Mesothelial cell of epicardium (in vitro differentiated cells): ENCODE data around the gene SPATA6L. TPM values are rescaled to one million over a fixed set of nuclear protein-coding genes. Genes with fewer than 3 reads are reported as not detected.
"Not testable (repeated sequence)": the region's sequence is repeated elsewhere in the genome, so short reads cannot be mapped to it uniquely, and the experiment has no call there.

Experiments used
- DNase-seq, 2 experiments: peaks; one replicate each; pipeline ENCODE4 v3.0.0; 2021; ENCODE audit warnings: low spot score in 2 of 2; ENCODE audit not compliant: unreplicated experiment in 2 of 2
- H3K27ac Mint-ChIP-seq: 2 replicates; pipeline ENCODE4 v1.8.0; 2021; ENCODE audit warnings: mixed read lengths
- H3K27me3 Mint-ChIP-seq: 2 replicates; pipeline ENCODE4 v1.8.0; 2021; ENCODE audit warnings: low read depth, mixed read lengths
- H3K36me3 Mint-ChIP-seq: 2 replicates; pipeline ENCODE4 v1.8.0; 2021; ENCODE audit warnings: mixed read lengths
- H3K4me1 Mint-ChIP-seq: 2 replicates; pipeline ENCODE4 v1.8.0; 2021; ENCODE audit warnings: mixed read lengths
- H3K4me3 Mint-ChIP-seq: 2 replicates; pipeline ENCODE4 v1.8.0; 2021; ENCODE audit warnings: mild to moderate bottlenecking, moderate library complexity, mixed read lengths
- H3K9me3 Mint-ChIP-seq: 2 replicates; pipeline ENCODE4 v1.8.0; 2021; ENCODE audit warnings: mixed read lengths
- total RNA-seq: library from RNA; stranded (reverse); gene quantifications from 3 replicates; pipeline ENCODE4 v1.2.1, GENCODE V29; 2021
- TF ChIP-seq, protein P1 (sequence below): fragments of 200-600 bp; sonication (generic); IDR thresholded peaks from one replicate; pipeline ENCODE4 v1.5.0; 2021; ENCODE audit warnings: antibody characterized with exemption; ENCODE audit not compliant: unreplicated experiment

The SPATA6L gene
- total RNA-seq, 1 donor from 2014 or later, result 6.1 TPM

DNA sequence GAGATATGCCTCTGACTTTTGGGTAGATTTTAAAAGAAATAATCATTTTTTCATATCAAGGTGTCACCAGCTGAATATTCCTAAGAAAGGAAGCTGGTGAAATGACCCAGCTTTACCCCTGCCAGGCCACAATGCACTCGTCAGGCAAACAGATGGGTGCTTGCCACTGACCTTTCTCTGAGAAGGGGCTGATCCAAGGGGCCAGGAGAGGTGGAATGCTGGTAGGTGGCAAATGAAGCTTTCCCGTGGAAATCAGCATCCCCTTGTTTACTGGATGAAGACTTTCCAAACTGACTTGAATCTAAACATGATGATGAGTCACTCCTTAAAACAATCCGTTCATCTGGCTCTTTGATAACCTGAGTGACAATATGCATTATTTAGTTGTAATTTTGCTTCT is 48.5 kb downstream of the SPATA6L start:
- H3K27me3 Mint-ChIP-seq, result no peaks in the 10 kb centered on the region
- no peak overlapping the region for H3K27ac Mint-ChIP-seq
- TF ChIP-seq, protein P1, sequence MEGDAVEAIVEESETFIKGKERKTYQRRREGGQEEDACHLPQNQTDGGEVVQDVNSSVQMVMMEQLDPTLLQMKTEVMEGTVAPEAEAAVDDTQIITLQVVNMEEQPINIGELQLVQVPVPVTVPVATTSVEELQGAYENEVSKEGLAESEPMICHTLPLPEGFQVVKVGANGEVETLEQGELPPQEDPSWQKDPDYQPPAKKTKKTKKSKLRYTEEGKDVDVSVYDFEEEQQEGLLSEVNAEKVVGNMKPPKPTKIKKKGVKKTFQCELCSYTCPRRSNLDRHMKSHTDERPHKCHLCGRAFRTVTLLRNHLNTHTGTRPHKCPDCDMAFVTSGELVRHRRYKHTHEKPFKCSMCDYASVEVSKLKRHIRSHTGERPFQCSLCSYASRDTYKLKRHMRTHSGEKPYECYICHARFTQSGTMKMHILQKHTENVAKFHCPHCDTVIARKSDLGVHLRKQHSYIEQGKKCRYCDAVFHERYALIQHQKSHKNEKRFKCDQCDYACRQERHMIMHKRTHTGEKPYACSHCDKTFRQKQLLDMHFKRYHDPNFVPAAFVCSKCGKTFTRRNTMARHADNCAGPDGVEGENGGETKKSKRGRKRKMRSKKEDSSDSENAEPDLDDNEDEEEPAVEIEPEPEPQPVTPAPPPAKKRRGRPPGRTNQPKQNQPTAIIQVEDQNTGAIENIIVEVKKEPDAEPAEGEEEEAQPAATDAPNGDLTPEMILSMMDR, result no peak
- no peak overlapping the region for H3K4me3 Mint-ChIP-seq
- H3K4me1 Mint-ChIP-seq, result no peaks in the 10 kb centered on the region
- no peaks in the 10 kb centered on the region for H3K36me3 Mint-ChIP-seq
- no peak for DNase-seq
- H3K9me3 Mint-ChIP-seq, result no peaks in the 10 kb centered on the region

DNA sequence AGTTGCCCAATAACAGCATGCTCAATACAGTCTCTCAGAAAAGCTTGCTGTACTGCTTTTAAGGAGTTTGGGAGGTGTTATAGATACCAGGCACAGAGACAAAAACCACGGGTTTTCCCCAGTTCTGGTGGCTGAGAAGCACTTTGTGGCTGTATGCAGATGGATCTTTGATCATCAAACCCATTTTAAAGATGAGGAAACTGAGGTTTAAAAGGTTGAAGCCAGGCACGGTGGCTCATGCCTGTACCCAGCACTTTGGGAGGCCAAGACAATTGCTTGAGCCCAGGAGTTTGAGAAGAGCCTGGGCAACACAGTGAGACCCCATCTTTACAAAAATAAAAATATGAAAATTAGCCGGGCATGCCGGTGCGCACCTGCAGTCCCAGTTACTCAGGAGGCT is 50.5 kb downstream of the SPATA6L start:
- H3K4me1 Mint-ChIP-seq, result no peaks in the 10 kb centered on the region

DNA sequence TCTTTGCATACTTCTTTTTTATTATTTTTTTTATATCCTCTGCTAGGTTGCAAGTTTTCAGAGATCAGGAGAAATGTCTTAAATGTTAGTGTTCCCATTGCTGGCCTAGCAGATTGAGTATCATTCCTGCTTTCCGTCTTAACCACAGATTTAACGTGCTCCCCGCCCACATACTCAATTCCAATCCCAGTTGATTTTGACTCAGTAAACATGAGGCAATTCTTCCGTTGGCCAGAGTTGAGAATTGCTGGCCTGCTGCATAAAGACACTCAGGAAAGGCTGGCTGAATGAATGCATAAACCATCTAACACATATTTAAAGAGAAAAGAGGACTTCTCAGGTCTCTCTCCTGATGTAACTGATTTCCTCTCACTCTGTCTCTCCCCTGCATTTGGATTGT is 51.0 kb downstream of the SPATA6L start:
- no peaks in the 10 kb centered on the region for H3K4me1 Mint-ChIP-seq
- peaks cover 2% of the 10 kb centered on the region for H3K36me3 Mint-ChIP-seq
- TF ChIP-seq, protein P1, result no peak
- no peak for DNase-seq
- no peak overlapping the region for H3K27ac Mint-ChIP-seq
- no peaks in the 10 kb centered on the region for H3K9me3 Mint-ChIP-seq
- H3K27me3 Mint-ChIP-seq, result no peaks in the 10 kb centered on the region
- H3K4me3 Mint-ChIP-seq, result no peak overlapping the region

More for the DNA sequence above, 50.5 kb downstream of the SPATA6L start:
- H3K27ac Mint-ChIP-seq, result no peak overlapping the region
- TF ChIP-seq, protein P1, result no peak
- H3K9me3 Mint-ChIP-seq, result no peaks in the 10 kb centered on the region
- no peaks in the 10 kb centered on the region for H3K27me3 Mint-ChIP-seq
- peaks cover 2% of the 10 kb centered on the region for H3K36me3 Mint-ChIP-seq
- H3K4me3 Mint-ChIP-seq, result no peak overlapping the region
- DNase-seq, result no peak

DNA sequence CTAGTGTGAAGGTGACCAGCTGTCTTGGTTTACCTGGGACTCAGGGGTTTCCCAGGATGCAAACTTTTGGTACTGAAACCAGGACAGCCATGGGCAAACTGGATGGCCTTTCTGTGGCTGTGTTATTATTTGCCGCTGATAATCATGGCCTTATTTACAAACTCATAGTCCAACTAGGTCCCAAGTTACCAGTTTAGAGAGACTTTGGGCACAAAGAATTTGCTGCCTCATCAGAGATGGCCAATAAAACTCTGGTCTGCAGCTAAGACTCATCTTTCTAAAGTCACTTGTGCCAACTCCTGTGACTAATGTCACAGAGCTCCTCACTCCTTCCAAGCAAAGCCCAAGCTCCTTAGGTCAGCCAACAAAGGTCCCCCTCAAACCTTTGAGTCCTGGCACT is 51.7 kb downstream of the SPATA6L start:
- H3K9me3 Mint-ChIP-seq, result no peaks in the 10 kb centered on the region
- H3K36me3 Mint-ChIP-seq, result peaks cover 2% of the 10 kb centered on the region
- H3K27me3 Mint-ChIP-seq, result no peaks in the 10 kb centered on the region
- no peak for DNase-seq
- no peak overlapping the region for H3K27ac Mint-ChIP-seq
- H3K4me1 Mint-ChIP-seq, result no peaks in the 10 kb centered on the region
- TF ChIP-seq, protein P1, result no peak
- no peak overlapping the region for H3K4me3 Mint-ChIP-seq

DNA sequence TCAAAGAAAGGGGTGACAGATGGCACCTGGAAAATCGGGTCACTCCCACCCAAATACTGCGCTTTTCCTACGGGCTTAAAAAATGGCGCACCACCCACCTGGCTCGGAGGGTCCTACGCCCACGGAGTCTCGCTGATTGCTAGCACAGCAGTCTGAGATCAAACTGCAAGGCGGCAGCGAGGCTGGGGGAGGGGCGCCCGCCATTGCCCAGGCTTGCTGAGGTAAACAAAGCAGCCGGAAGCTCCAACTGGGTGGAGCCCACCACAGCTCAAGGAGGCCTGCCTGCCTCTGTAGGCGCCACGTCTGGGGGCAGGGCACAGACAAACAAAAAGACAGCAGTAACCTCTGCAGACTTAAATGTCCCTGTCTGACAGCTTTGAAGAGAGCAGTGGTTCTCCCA is 60.2 kb downstream of the SPATA6L start:
- not testable (repeated sequence) for H3K4me1 Mint-ChIP-seq, H3K36me3 Mint-ChIP-seq, H3K4me3 Mint-ChIP-seq, DNase-seq, H3K27ac Mint-ChIP-seq, H3K27me3 Mint-ChIP-seq, H3K9me3 Mint-ChIP-seq

DNA sequence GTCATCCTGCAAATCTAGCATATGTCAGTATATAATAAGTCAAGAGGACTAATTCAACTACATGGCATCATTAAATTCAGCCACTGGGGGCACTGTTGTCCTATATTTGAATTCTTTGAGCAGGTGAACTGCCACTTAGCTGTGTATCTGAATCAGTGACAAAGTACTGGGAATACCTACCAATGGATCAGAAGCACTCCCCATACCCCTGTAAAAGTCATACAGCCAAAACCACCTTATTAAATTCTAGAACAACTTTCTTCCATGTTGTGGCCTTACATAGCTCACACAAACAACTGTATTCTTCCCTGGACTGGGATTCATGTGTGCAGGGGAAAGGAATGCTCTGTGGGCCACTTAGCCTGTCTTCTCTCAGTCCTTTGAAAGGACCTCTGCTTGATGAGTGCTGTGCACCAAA is 61.6 kb downstream of the SPATA6L start:
- Mint-ChIP-seq H3K4me3 (no peak overlapping the region), H3K9me3 (no peaks in the 10 kb centered on the region), H3K27ac (no peak overlapping the region), H3K4me1 (no peaks in the 10 kb centered on the region), H3K36me3 (no peaks in the 10 kb centered on the region), H3K27me3 (no peaks in the 10 kb centered on the region)
- DNase-seq, result peak in 1 of 2 experiments; percentile 59
- TF ChIP-seq, protein P1, result peak; percentile 79
